HG03521 (cell line): ENCODE data around the gene C11orf24.

ENCODE experiments used
- ATAC-seq: cut with Tn5 transposase; IDR thresholded peaks from one replicate; pipeline ENCODE4 v1.9.1; 2021; ENCODE audit warnings: mild to moderate bottlenecking, moderate library complexity; ENCODE audit not compliant: unreplicated experiment

The C11orf24 gene

GRCh38 chr11:68212421-68213134, 59.2 kb downstream of the C11orf24 start:
- peak; percentile 50 for ATAC-seq

GRCh38 chr11:68211546-68211945, 60.2 kb downstream of the C11orf24 start:
- ATAC-seq, result no peak
